ENCODE data around the gene REXO4. TPM values are rescaled to one million over a fixed set of nuclear protein-coding genes. Genes with fewer than 3 reads are reported as not detected.
A peak's percentile ranks its signal among the peaks of the same experiment; 100 is the strongest.

Gene REXO4
- total and polyA plus RNA-seq, 2 of the 13 experiments (the other 11 are each of a cell fraction or from before 2014, with no cell fraction given) = 18.5 to 30.4 TPM

- no peak for TF ChIP-seq STAT6 (CRISPR knock-in tag; IDR thresholded peaks at IDR 0.05; ENCODE audit: borderline replicate concordance)
- TF ChIP-seq ZBTB21 (CRISPR knock-in tag; IDR thresholded peaks at IDR 0.05) = no peak
- no peak for TF ChIP-seq PITX1 (CRISPR knock-in tag; IDR thresholded peaks at IDR 0.05)
- no peak for TF ChIP-seq NFAT5 (CRISPR knock-in tag; IDR thresholded peaks at IDR 0.05)
- no peak for TF ChIP-seq ZFP90 (CRISPR knock-in tag; IDR thresholded peaks at IDR 0.05; ENCODE audit: borderline replicate concordance)
- no peak for TF ChIP-seq ZNF263 (CRISPR knock-in tag; IDR thresholded peaks at IDR 0.05)
- no peak for TF ChIP-seq GTF2F1 (IDR thresholded peaks at IDR 0.05; ENCODE audit: low read length)
- no peak for TF ChIP-seq KDM5A (IDR thresholded peaks at IDR 0.05; ENCODE audit: borderline replicate concordance, low read length)
- no peak for TF ChIP-seq ATF1 (CRISPR knock-in tag; IDR thresholded peaks at IDR 0.05)
- no peak for TF ChIP-seq RORA (CRISPR knock-in tag; IDR thresholded peaks at IDR 0.05)
- TF ChIP-seq CBX2 (IDR thresholded peaks at IDR 0.05; ENCODE audit: low read depth, low read length) = no peak
- TF ChIP-seq CBX2 (CRISPR knock-in tag; IDR thresholded peaks at IDR 0.05; ENCODE audit: low read depth) = no peak
- no peak for TF ChIP-seq U2AF1 (optimal IDR thresholded peaks at IDR 0.05; ENCODE audit: low read depth, low read length)
- no peak for TF ChIP-seq REST (IDR thresholded peaks at IDR 0.05; ENCODE audit: borderline replicate concordance in 1 of 2, low read depth in 1 of 2, low read length in 2 of 2)
- no peak for TF ChIP-seq ZNF788 (CRISPR knock-in tag; IDR thresholded peaks at IDR 0.05; ENCODE audit: borderline replicate concordance)
- TF ChIP-seq CTCF (CRISPR knock-in tag; IDR thresholded peaks at IDR 0.05) = peak; percentile 49
These were observed 41.0 kb upstream of the REXO4 start (continued) for GRCh38 chr9:133458643-133459312.
